Measurements from ENCODE around the gene KLHL40.

GRCh38 chr3:42730294-42730693 lies 45.0 kb downstream of the KLHL40 start:
- no peak for TF ChIP-seq EZH2 (IDR thresholded peaks at IDR 0.05)
- TF ChIP-seq POLR2AphosphoS5 (IDR thresholded peaks at IDR 0.05; ENCODE audit: borderline replicate concordance, low read depth, low read length): no peak
- no peak for TF ChIP-seq FOXP2 (optimal IDR thresholded peaks at IDR 0.05; ENCODE audit: control extremely low read depth, extremely low read length, insufficient read depth)
